Measurements from ENCODE around the gene RABL2A. TPM values are rescaled to one million over a fixed set of nuclear protein-coding genes. Genes with fewer than 3 reads are reported as not detected.
"Not testable (repeated sequence)": the region's sequence is repeated elsewhere in the genome, so short reads cannot be mapped to it uniquely, and the experiment has no call there.

RABL2A gene
- total RNA-seq (10 to 100 TPM; 14.5 to 17.9 TPM), total RNA-seq (3.8 to 27.7 (median 10.5) reads per million in 172 experiments)
- polyA plus RNA-seq (2013, experiment 1 of 2), result 17.6 TPM
- 16.5 TPM for polyA plus RNA-seq (2013, experiment 2 of 2)

- H3K9me3 ChIP-seq (ENCODE audit: control insufficient read depth in 1 of 2, insufficient read depth in 1 of 2, low read length in 2 of 2); H3K36me3 ChIP-seq (ENCODE audit: insufficient read depth, low read length); intact Hi-C loops (cut with DNase I, micrococcal nuclease); H3K9me3 Mint-ChIP-seq; H3K4me1 ChIP-seq (ENCODE audit: insufficient read depth, low read length); H3K27me3 ChIP-seq (ENCODE audit: control insufficient read depth in 1 of 2, insufficient read depth in 2 of 2, low read length in 2 of 2); H3K27me3 Mint-ChIP-seq; POLR2A ChIA-PET; H3K4me1 Mint-ChIP-seq (ENCODE audit: low read depth): not testable (repeated sequence)
- Histone ChIP-seq H3K27ac (ENCODE audit: low read depth in 1 of 2, low read length in 2 of 2) (peak within 1 kb of the TSS in 1 of 2 donors; percentile 21), H3K4me3 (ENCODE audit: low read length) (peak within 1 kb of the TSS; percentile 49)
- peak within 1 kb of the TSS; percentile 87 for H3K4me3 Mint-ChIP-seq
- peak; percentile 74 to 91 (median 84) for DNase-seq
- CTCF ChIA-PET, result interaction anchor here (0.6 kb wide), 1 partner anchor 23 kb away, joined by 3 read pairs; no protein-coding TSS in a partner anchor
- peak; percentile 96 for ATAC-seq (ENCODE audit: poor library complexity)
- peak within 1 kb of the TSS; percentile 89 for H3K27ac Mint-ChIP-seq
- H3K36me3 Mint-ChIP-seq (ENCODE audit: low read depth), result peaks cover 13% of the 10 kb centered on the region
Observed at GRCh38 chr2:113626616-113627330, at the start of gene RABL2A. TSS of gene RABL2A (plus strand) at chr2:113627266. CDS start at chr2:113628607, 1,341 bp downstream.

GRCh38 chr2:113578508-113578907 lies 48.6 kb upstream of the RABL2A start:
- CTCF ChIA-PET, result not testable (repeated sequence)

GRCh38 chr2:113582473-113582872 lies 44.6 kb upstream of the RABL2A start:
- POLR2A ChIA-PET; H3K27me3 Mint-ChIP-seq; H3K4me3 ChIP-seq (ENCODE audit: low read length); CTCF ChIA-PET; H3K36me3 Mint-ChIP-seq (ENCODE audit: low read depth); H3K27me3 ChIP-seq (ENCODE audit: control insufficient read depth in 1 of 2, insufficient read depth in 2 of 2, low read length in 2 of 2); ATAC-seq (ENCODE audit: poor library complexity); H3K9me3 Mint-ChIP-seq; intact Hi-C loops (cut with DNase I, micrococcal nuclease); H3K9me3 ChIP-seq (ENCODE audit: control insufficient read depth in 1 of 2, insufficient read depth in 1 of 2, low read length in 2 of 2); H3K27ac ChIP-seq (ENCODE audit: low read depth in 1 of 2, low read length in 2 of 2); H3K36me3 ChIP-seq (ENCODE audit: insufficient read depth, low read length): not testable (repeated sequence)
- Mint-ChIP-seq H3K27ac (peak overlapping the region; percentile 1), H3K4me1 (ENCODE audit: low read depth) (peaks cover 22% of the 10 kb centered on the region), H3K4me3 (peak overlapping the region; percentile 89)
- peak in 1 of 14 experiments; percentile 19 for DNase-seq
- peaks cover 14% of the 10 kb centered on the region for H3K4me1 ChIP-seq (ENCODE audit: insufficient read depth, low read length)

More at GRCh38 chr2:113578508-113578907, 48.6 kb upstream of the RABL2A start:
- H3K4me3 ChIP-seq (ENCODE audit: low read length); H3K27ac ChIP-seq (ENCODE audit: low read depth in 1 of 2, low read length in 2 of 2); H3K27me3 Mint-ChIP-seq; H3K9me3 ChIP-seq (ENCODE audit: control insufficient read depth in 1 of 2, insufficient read depth in 1 of 2, low read length in 2 of 2); H3K27me3 ChIP-seq (ENCODE audit: control insufficient read depth in 1 of 2, insufficient read depth in 2 of 2, low read length in 2 of 2); H3K9me3 Mint-ChIP-seq; POLR2A ChIA-PET; H3K4me1 Mint-ChIP-seq (ENCODE audit: low read depth); H3K4me3 Mint-ChIP-seq; ATAC-seq (ENCODE audit: poor library complexity); H3K36me3 ChIP-seq (ENCODE audit: insufficient read depth, low read length); H3K27ac Mint-ChIP-seq; H3K36me3 Mint-ChIP-seq (ENCODE audit: low read depth); intact Hi-C loops (cut with DNase I, micrococcal nuclease); DNase-seq; H3K4me1 ChIP-seq (ENCODE audit: insufficient read depth, low read length): not testable (repeated sequence)

- H3K36me3 ChIP-seq (ENCODE audit: insufficient read depth, low read length); H3K9me3 Mint-ChIP-seq; intact Hi-C loops (cut with DNase I, micrococcal nuclease); CTCF ChIA-PET; H3K9me3 ChIP-seq (ENCODE audit: control insufficient read depth in 1 of 2, insufficient read depth in 1 of 2, low read length in 2 of 2); H3K36me3 Mint-ChIP-seq (ENCODE audit: low read depth); H3K27me3 Mint-ChIP-seq; H3K27me3 ChIP-seq (ENCODE audit: control insufficient read depth in 1 of 2, insufficient read depth in 2 of 2, low read length in 2 of 2); ATAC-seq (ENCODE audit: poor library complexity): not testable (repeated sequence)
- Histone ChIP-seq H3K4me3 (ENCODE audit: low read length) (peak overlapping the region; percentile 57), H3K27ac (ENCODE audit: low read depth in 1 of 2, low read length in 2 of 2) (peak overlapping the region in 1 of 2 donors; percentile 41), H3K4me1 (ENCODE audit: insufficient read depth, low read length) (peaks cover 14% of the 10 kb centered on the region)
- POLR2A ChIA-PET, result interaction anchor here (1.1 kb wide), 2 partner anchors 21 to 293 kb away, joined by 3 to 4 read pairs; no protein-coding TSS in a partner anchor
- DNase-seq, result peak; percentile 57 to 85 (median 75)
- peak overlapping the region; percentile 60 for H3K27ac Mint-ChIP-seq
- H3K4me3 Mint-ChIP-seq, result peak overlapping the region; percentile 79
- H3K4me1 Mint-ChIP-seq (ENCODE audit: low read depth), result peaks cover 27% of the 10 kb centered on the region
Observed at GRCh38 chr2:113583521-113584225, 43.4 kb upstream of the RABL2A start.

- POLR2A ChIA-PET, result interaction anchor here (1.1 kb wide), 2 partner anchors 20 to 292 kb away, joined by 3 to 4 read pairs; no protein-coding TSS in a partner anchor
- H3K4me3 Mint-ChIP-seq, result peak overlapping the region; percentile 86
- H3K27me3 Mint-ChIP-seq; intact Hi-C loops (cut with DNase I, micrococcal nuclease); H3K36me3 ChIP-seq (ENCODE audit: insufficient read depth, low read length); CTCF ChIA-PET; H3K9me3 ChIP-seq (ENCODE audit: control insufficient read depth in 1 of 2, insufficient read depth in 1 of 2, low read length in 2 of 2); ATAC-seq (ENCODE audit: poor library complexity); H3K9me3 Mint-ChIP-seq; H3K27ac ChIP-seq (ENCODE audit: low read depth in 1 of 2, low read length in 2 of 2); H3K36me3 Mint-ChIP-seq (ENCODE audit: low read depth); H3K27me3 ChIP-seq (ENCODE audit: control insufficient read depth in 1 of 2, insufficient read depth in 2 of 2, low read length in 2 of 2): not testable (repeated sequence)
- peak in 2 of 14 experiments; percentile 2 to 30 for DNase-seq
- Histone ChIP-seq H3K4me1 (ENCODE audit: insufficient read depth, low read length) (peaks cover 14% of the 10 kb centered on the region), H3K4me3 (ENCODE audit: low read length) (peak overlapping the region; percentile 57)
- peaks cover 27% of the 10 kb centered on the region for H3K4me1 Mint-ChIP-seq (ENCODE audit: low read depth)
- peak overlapping the region; percentile 84 for H3K27ac Mint-ChIP-seq
Observed at GRCh38 chr2:113584311-113585092, 42.6 kb upstream of the RABL2A start.
